ENCODE results near the gene RRP1B.

DNA sequence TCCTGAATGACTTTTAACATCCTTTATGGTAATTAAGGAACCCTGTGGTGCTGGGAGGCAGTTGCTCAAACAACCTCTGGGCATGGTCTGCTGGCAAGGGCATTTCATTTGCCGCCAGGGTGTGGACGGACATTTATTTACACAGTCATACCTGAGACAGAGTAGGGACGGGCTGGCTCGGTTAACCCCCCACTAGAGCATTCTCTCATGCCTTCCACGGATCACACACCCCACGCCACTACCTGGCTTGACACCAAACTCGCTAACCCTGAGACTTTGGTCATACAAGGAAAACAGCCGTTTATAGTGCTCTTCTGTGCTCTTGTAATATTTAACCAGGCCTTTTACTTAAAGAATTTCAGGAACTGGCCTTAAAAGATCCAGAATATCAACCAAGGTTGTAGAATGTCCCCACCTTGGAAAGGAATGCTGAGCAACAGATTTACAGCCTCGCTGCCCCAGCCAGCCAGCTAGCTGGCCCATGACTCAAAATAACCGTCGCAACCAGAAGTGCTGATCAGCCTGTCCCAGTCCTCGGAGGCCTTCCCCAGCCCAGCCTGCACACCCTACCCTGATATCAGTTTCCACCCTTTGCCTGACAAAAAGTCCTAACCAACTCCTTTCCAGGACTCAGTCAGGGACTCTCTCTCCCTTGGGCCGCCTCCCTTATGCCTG, 53.0 kb downstream of the RRP1B start:
- TF ChIP-seq POLR2A (IDR thresholded peaks at IDR 0.05) = no peak
- TF ChIP-seq, protein P1, sequence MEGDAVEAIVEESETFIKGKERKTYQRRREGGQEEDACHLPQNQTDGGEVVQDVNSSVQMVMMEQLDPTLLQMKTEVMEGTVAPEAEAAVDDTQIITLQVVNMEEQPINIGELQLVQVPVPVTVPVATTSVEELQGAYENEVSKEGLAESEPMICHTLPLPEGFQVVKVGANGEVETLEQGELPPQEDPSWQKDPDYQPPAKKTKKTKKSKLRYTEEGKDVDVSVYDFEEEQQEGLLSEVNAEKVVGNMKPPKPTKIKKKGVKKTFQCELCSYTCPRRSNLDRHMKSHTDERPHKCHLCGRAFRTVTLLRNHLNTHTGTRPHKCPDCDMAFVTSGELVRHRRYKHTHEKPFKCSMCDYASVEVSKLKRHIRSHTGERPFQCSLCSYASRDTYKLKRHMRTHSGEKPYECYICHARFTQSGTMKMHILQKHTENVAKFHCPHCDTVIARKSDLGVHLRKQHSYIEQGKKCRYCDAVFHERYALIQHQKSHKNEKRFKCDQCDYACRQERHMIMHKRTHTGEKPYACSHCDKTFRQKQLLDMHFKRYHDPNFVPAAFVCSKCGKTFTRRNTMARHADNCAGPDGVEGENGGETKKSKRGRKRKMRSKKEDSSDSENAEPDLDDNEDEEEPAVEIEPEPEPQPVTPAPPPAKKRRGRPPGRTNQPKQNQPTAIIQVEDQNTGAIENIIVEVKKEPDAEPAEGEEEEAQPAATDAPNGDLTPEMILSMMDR (IDR thresholded peaks at IDR 0.05 in 4 of 5, conservative IDR thresholded peaks at IDR 0.05 in 1 of 5) = no peak

Measured in gastrocnemius medialis (tissue), 4 donors.